DOHH2 (cell line): ENCODE results near the gene PKIG.

ENCODE experiments used
- H3F3A ChIP-seq: fragments of 200-600 bp; sonication (generic), shearing (Covaris generic); 2 replicates; pipeline ENCODE4 v1.6.0; 2016; ENCODE audit warnings: antibody characterized with exemption, mild to moderate bottlenecking; ENCODE audit not compliant: control insufficient read depth, insufficient read depth
- H3K27ac ChIP-seq: fragments of 200-600 bp; sonication (generic); 2 replicates; pipeline ENCODE4 v1.5.1; 2014; ENCODE audit warnings: low read depth, mild to moderate bottlenecking, low read length, moderate library complexity
- H3K27me3 ChIP-seq: fragments of 200-600 bp; sonication (generic); 2 replicates; pipeline ENCODE4 v1.6.1; 2014; ENCODE audit warnings: mild to moderate bottlenecking, low read length, mixed read lengths; ENCODE audit not compliant: control insufficient read depth
- H3K36me3 ChIP-seq: fragments of 200-600 bp; sonication (generic); 2 replicates; pipeline ENCODE4 v1.6.1; 2014; ENCODE audit warnings: mild to moderate bottlenecking, low read length, moderate library complexity, mixed read lengths; ENCODE audit not compliant: control insufficient read depth
- H3K4me1 ChIP-seq: fragments of 200-600 bp; sonication (generic); 2 replicates; pipeline ENCODE4 v1.6.1; 2014; ENCODE audit warnings: mild to moderate bottlenecking, low read length, mixed read lengths; ENCODE audit not compliant: control insufficient read depth
- H3K4me2 ChIP-seq: fragments of 200-600 bp; sonication (generic); 2 replicates; pipeline ENCODE4 v1.6.0; 2014; ENCODE audit warnings: mild to moderate bottlenecking, low read length, moderate library complexity
- H3K4me3 ChIP-seq: fragments of 200-600 bp; sonication (generic); 2 replicates; pipeline ENCODE4 v1.5.1; 2014; ENCODE audit warnings: mild to moderate bottlenecking, low read length, mixed read lengths
- H3K79me2 ChIP-seq: fragments of 200-600 bp; sonication (generic); 2 replicates; pipeline ENCODE4 v1.6.1; 2014; ENCODE audit warnings: mild to moderate bottlenecking, low read length, mixed read lengths; ENCODE audit not compliant: control insufficient read depth
- H3K9me2 ChIP-seq: fragments of 200-600 bp; sonication (generic); replicated peaks from 2 replicates; pipeline ENCODE4 v1.6.1; 2014; ENCODE audit warnings: mild to moderate bottlenecking, low read length, mixed read lengths; ENCODE audit not compliant: control insufficient read depth
- H3K9me3 ChIP-seq: fragments of 200-600 bp; sonication (generic); 2 replicates; pipeline ENCODE4 v1.6.1; 2014; ENCODE audit warnings: antibody characterized with exemption, low read length, mixed read lengths; ENCODE audit not compliant: control insufficient read depth, insufficient read depth
- H4K20me1 ChIP-seq: fragments of 200-600 bp; sonication (generic); 2 replicates; pipeline ENCODE4 v1.6.0; 2014; ENCODE audit warnings: low read depth, mild to moderate bottlenecking, antibody characterized with exemption, low read length, moderate library complexity; ENCODE audit not compliant: control insufficient read depth, insufficient read depth
- EZH2phosphoT487 ChIP-seq: fragments of 200-600 bp; sonication (generic); IDR thresholded peaks from 2 replicates; pipeline ENCODE4 v1.6.1; 2017; ENCODE audit warnings: borderline replicate concordance, mild to moderate bottlenecking, antibody characterized with exemption, low read length, moderate library complexity, mixed read lengths
- TF ChIP-seq, protein P1 (sequence below): fragments of 200-600 bp; sonication (generic); IDR thresholded peaks from one replicate; pipeline ENCODE4 v1.5.1; 2014; ENCODE audit warnings: antibody characterized with exemption, mild to moderate bottlenecking, low read depth, low read length; ENCODE audit not compliant: poor library complexity, severe bottlenecking

Gene PKIG

DNA sequence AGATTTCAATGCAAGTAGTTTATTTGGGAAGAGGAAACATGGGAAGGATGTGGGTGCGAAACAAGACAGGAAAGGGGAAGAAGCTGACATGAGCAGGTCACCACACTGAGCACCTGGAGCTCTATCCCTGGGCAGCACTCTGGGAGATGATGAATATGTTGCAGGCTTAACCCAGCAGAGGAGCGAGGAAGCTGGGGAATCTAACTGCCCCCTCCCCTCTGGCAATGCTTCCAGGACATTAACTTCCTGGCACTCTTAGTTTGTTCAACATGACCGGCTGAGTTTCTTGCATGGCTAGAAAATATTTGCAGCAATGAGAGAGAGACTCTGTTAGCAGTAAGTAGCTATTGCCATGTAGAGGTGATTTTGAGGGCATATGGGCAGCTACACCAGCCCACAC lies 74.1 kb downstream of the PKIG start:
- TF ChIP-seq, protein P1, sequence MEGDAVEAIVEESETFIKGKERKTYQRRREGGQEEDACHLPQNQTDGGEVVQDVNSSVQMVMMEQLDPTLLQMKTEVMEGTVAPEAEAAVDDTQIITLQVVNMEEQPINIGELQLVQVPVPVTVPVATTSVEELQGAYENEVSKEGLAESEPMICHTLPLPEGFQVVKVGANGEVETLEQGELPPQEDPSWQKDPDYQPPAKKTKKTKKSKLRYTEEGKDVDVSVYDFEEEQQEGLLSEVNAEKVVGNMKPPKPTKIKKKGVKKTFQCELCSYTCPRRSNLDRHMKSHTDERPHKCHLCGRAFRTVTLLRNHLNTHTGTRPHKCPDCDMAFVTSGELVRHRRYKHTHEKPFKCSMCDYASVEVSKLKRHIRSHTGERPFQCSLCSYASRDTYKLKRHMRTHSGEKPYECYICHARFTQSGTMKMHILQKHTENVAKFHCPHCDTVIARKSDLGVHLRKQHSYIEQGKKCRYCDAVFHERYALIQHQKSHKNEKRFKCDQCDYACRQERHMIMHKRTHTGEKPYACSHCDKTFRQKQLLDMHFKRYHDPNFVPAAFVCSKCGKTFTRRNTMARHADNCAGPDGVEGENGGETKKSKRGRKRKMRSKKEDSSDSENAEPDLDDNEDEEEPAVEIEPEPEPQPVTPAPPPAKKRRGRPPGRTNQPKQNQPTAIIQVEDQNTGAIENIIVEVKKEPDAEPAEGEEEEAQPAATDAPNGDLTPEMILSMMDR, result no peak
- no peak for TF ChIP-seq EZH2phosphoT487
- Histone ChIP-seq H3K27ac (no peak overlapping the region), H3K9me3 (no peaks in the 10 kb centered on the region), H3K4me3 (no peak overlapping the region), H3K4me2 (no peak overlapping the region), H3K27me3 (peaks cover 19% of the 10 kb centered on the region), H3K9me2 (no peaks in the 10 kb centered on the region), H3K79me2 (no peaks in the 10 kb centered on the region), H4K20me1 (no peaks in the 10 kb centered on the region), H3F3A (0 out of 2 replicates have a peak, but pooled peaks cover 3% of the 10 kb centered on the region), H3K36me3 (no peaks in the 10 kb centered on the region), H3K4me1 (peaks cover 10% of the 10 kb centered on the region)

DNA sequence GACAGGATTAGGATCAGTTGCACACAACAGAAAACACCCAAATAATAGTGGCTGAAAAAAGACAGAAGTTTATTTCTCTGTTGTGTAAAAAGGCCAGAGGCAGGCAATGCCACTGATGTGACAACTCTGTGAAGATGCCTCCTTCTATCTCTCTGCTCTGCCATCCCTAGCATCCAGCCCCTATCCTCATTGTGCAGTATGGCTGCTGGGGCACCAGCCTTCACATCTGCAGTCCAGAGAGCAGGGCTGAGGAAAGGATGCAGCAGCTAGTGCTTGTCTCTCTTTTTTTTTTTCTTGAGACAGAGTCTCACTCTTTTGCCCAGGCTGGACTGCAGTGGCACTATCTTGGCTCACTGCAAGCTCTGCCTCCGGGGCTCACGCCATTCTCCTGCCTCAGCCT lies 75.5 kb downstream of the PKIG start:
- TF ChIP-seq, protein P1, result no peak
- no peak for TF ChIP-seq EZH2phosphoT487
- Histone ChIP-seq H3K9me2 (no peaks in the 10 kb centered on the region), H3F3A (no peaks in the 10 kb centered on the region), H3K9me3 (no peaks in the 10 kb centered on the region), H3K27ac (no peak overlapping the region), H3K4me2 (no peak overlapping the region), H4K20me1 (no peaks in the 10 kb centered on the region), H3K4me3 (no peak overlapping the region), H3K27me3 (peaks cover 15% of the 10 kb centered on the region), H3K36me3 (no peaks in the 10 kb centered on the region), H3K79me2 (no peaks in the 10 kb centered on the region), H3K4me1 (peaks cover 3% of the 10 kb centered on the region; the same call in 1 of the 2 replicates)

DNA sequence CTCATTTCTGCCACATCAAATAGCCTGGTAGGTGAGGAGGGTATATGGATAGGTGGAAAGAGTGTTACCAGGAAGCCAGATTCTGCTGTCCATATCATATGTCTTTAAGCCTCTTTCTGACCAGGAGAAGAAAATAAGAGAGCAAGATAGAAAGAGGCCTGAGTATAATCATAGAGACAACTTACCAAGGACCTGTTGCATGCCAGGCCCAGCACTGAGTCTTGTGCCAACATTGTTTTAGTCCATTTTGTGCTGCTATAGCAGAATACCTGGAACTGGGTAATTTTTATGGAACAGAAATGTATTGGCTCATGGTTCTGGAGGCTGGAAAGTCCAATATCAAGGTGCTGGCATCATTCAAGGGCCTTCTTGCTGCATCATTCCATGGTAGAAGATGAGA lies 76.4 kb downstream of the PKIG start:
- H3K36me3 ChIP-seq, result no peaks in the 10 kb centered on the region
- H3F3A ChIP-seq, result no peaks in the 10 kb centered on the region
- TF ChIP-seq, protein P1, result no peak
- TF ChIP-seq EZH2phosphoT487, result no peak

More for the DNA sequence above, 76.4 kb downstream of the PKIG start:
- H3K27me3 ChIP-seq, result peaks cover 7% of the 10 kb centered on the region; the same call in 1 of the 2 replicates
- H4K20me1 ChIP-seq, result no peaks in the 10 kb centered on the region
- no peaks in the 10 kb centered on the region for H3K9me3 ChIP-seq
- H3K4me1 ChIP-seq, result no peaks in the 10 kb centered on the region
- no peak overlapping the region for H3K4me2 ChIP-seq
- no peak overlapping the region for H3K4me3 ChIP-seq
- no peak overlapping the region for H3K27ac ChIP-seq
- H3K79me2 ChIP-seq, result no peaks in the 10 kb centered on the region
- H3K9me2 ChIP-seq, result no peaks in the 10 kb centered on the region
